IPS-20b (cell line): Measurements from ENCODE around the gene CRP.
"Not testable (repeated sequence)": the region's sequence is repeated elsewhere in the genome, so short reads cannot be mapped to it uniquely, and the experiment has no call there.

ENCODE experiments used
- H3K27ac ChIP-seq: one replicate; pipeline ENCODE4 v1.5.1; 2013; ENCODE audit warnings: low read length
- H3K27me3 ChIP-seq: 2 replicates; pipeline ENCODE4 v1.6.1; 2013; ENCODE audit warnings: mild to moderate bottlenecking, low read length, inconsistent platforms; ENCODE audit not compliant: insufficient read depth
- H3K36me3 ChIP-seq: 2 replicates; pipeline ENCODE4 v1.6.1; 2013; ENCODE audit warnings: low read depth, mild to moderate bottlenecking, inconsistent platforms, low read length, moderate library complexity; ENCODE audit not compliant: insufficient read depth
- H3K4me1 ChIP-seq: 2 replicates; pipeline ENCODE4 v1.6.1; 2013; ENCODE audit warnings: mild to moderate bottlenecking, control low read depth, inconsistent platforms, low read length, moderate library complexity; ENCODE audit not compliant: insufficient read depth
- H3K4me3 ChIP-seq: 2 replicates; pipeline ENCODE4 v1.5.1; 2013; ENCODE audit warnings: mild to moderate bottlenecking, low read length, inconsistent platforms
- H3K9ac ChIP-seq: 2 replicates; pipeline ENCODE4 v1.6.1; 2013; ENCODE audit warnings: low read depth, mild to moderate bottlenecking, inconsistent platforms, low read length, moderate library complexity
- H3K9me3 ChIP-seq: 2 replicates; pipeline ENCODE4 v1.6.1; 2013; ENCODE audit warnings: mild to moderate bottlenecking, low read depth, low read length, inconsistent platforms; ENCODE audit not compliant: insufficient read depth

CRP gene

GRCh38 chr1:159737238-159737916, 23.0 kb upstream of the CRP start:
- no peaks in the 10 kb centered on the region for H3K36me3 ChIP-seq
- H3K4me3 ChIP-seq: no peak overlapping the region
- no peaks in the 10 kb centered on the region for H3K4me1 ChIP-seq
- no peak overlapping the region for H3K9ac ChIP-seq
- no peaks in the 10 kb centered on the region for H3K27me3 ChIP-seq
- H3K9me3 ChIP-seq: no peaks in the 10 kb centered on the region
- H3K27ac ChIP-seq: no peak overlapping the region

- not testable (repeated sequence) for H3K36me3 ChIP-seq, H3K27ac ChIP-seq, H3K4me1 ChIP-seq, H3K9ac ChIP-seq, H3K4me3 ChIP-seq, H3K27me3 ChIP-seq
- H3K9me3 ChIP-seq: peaks cover 47% of the 10 kb centered on the region
These were observed 8.8 kb upstream of the CRP start for GRCh38 chr1:159723188-159723587.

- H3K9ac ChIP-seq: no peak overlapping the region
- no peak overlapping the region for H3K27ac ChIP-seq
- H3K4me1 ChIP-seq: no peaks in the 10 kb centered on the region
- H3K27me3 ChIP-seq: no peaks in the 10 kb centered on the region
- no peaks in the 10 kb centered on the region for H3K36me3 ChIP-seq
- H3K4me3 ChIP-seq: no peak overlapping the region
- peaks cover 54% of the 10 kb centered on the region for H3K9me3 ChIP-seq
These were observed 5.6 kb upstream of the CRP start for GRCh38 chr1:159719990-159720389.

- Histone ChIP-seq H3K27ac (no peak overlapping the region), H3K4me1 (no peaks in the 10 kb centered on the region), H3K9ac (no peak overlapping the region), H3K36me3 (no peaks in the 10 kb centered on the region), H3K27me3 (no peaks in the 10 kb centered on the region), H3K4me3 (no peak overlapping the region), H3K9me3 (peaks cover 32% of the 10 kb centered on the region)
These were observed 1.5 kb upstream of the CRP start for GRCh38 chr1:159715855-159716254.

- peaks cover 2% of the 10 kb centered on the region; the same call in 1 of the 2 replicates for H3K9me3 ChIP-seq
- no peaks in the 10 kb centered on the region for H3K36me3 ChIP-seq
- H3K4me3 ChIP-seq: no peak overlapping the region
- H3K27ac ChIP-seq: no peak overlapping the region
- no peaks in the 10 kb centered on the region for H3K4me1 ChIP-seq
- H3K27me3 ChIP-seq: no peaks in the 10 kb centered on the region
- no peak overlapping the region for H3K9ac ChIP-seq
These were observed 2.3 kb downstream of the CRP start for GRCh38 chr1:159712080-159712479.

GRCh38 chr1:159707472-159708260, 6.7 kb downstream of the CRP start:
- no peaks in the 10 kb centered on the region for H3K9me3 ChIP-seq
- H3K27ac ChIP-seq: no peak overlapping the region
- no peak overlapping the region for H3K9ac ChIP-seq
- H3K4me1 ChIP-seq: no peaks in the 10 kb centered on the region
- H3K27me3 ChIP-seq: no peaks in the 10 kb centered on the region
- H3K36me3 ChIP-seq: no peaks in the 10 kb centered on the region
- no peak overlapping the region for H3K4me3 ChIP-seq

- H3K9ac ChIP-seq: no peak overlapping the region
- H3K9me3 ChIP-seq: no peaks in the 10 kb centered on the region
- H3K36me3 ChIP-seq: no peaks in the 10 kb centered on the region
- H3K27me3 ChIP-seq: no peaks in the 10 kb centered on the region
- H3K4me3 ChIP-seq: no peak overlapping the region
- no peaks in the 10 kb centered on the region for H3K4me1 ChIP-seq
- no peak overlapping the region for H3K27ac ChIP-seq
These were observed 8.5 kb downstream of the CRP start for GRCh38 chr1:159705904-159706256.

GRCh38 chr1:159705251-159705903, 9.0 kb downstream of the CRP start:
- no peaks in the 10 kb centered on the region for H3K36me3 ChIP-seq
- H3K9me3 ChIP-seq: no peaks in the 10 kb centered on the region
- H3K4me3 ChIP-seq: no peak overlapping the region
- no peaks in the 10 kb centered on the region for H3K4me1 ChIP-seq
- no peaks in the 10 kb centered on the region for H3K27me3 ChIP-seq
- no peak overlapping the region for H3K9ac ChIP-seq
- no peak overlapping the region for H3K27ac ChIP-seq

- Histone ChIP-seq H3K27me3 (no peaks in the 10 kb centered on the region), H3K9ac (no peak overlapping the region), H3K4me1 (peaks cover 2% of the 10 kb centered on the region; the same call in 1 of the 2 replicates), H3K4me3 (no peak overlapping the region), H3K36me3 (no peaks in the 10 kb centered on the region), H3K9me3 (no peaks in the 10 kb centered on the region), H3K27ac (no peak overlapping the region)
These were observed 9.9 kb downstream of the CRP start for GRCh38 chr1:159704481-159704880.

GRCh38 chr1:159700312-159700711, 14.1 kb downstream of the CRP start:
- Histone ChIP-seq H3K4me1 (peaks cover 2% of the 10 kb centered on the region; the same call in 1 of the 2 replicates), H3K36me3 (no peaks in the 10 kb centered on the region), H3K27ac (no peak overlapping the region), H3K4me3 (no peak overlapping the region), H3K9me3 (no peaks in the 10 kb centered on the region), H3K9ac (no peak overlapping the region), H3K27me3 (no peaks in the 10 kb centered on the region)

- Histone ChIP-seq H3K9me3 (no peaks in the 10 kb centered on the region), H3K27ac (no peak overlapping the region), H3K27me3 (no peaks in the 10 kb centered on the region), H3K9ac (no peak overlapping the region), H3K36me3 (no peaks in the 10 kb centered on the region), H3K4me3 (no peak overlapping the region), H3K4me1 (peaks cover 2% of the 10 kb centered on the region; the same call in 1 of the 2 replicates)
These were observed 14.7 kb downstream of the CRP start for GRCh38 chr1:159699653-159700052.

- Histone ChIP-seq H3K9me3 (no peaks in the 10 kb centered on the region), H3K4me3 (no peak overlapping the region), H3K27me3 (no peaks in the 10 kb centered on the region)
These were observed 15.1 kb downstream of the CRP start for GRCh38 chr1:159699246-159699645.

More at GRCh38 chr1:159699246-159699645, 15.1 kb downstream of the CRP start:
- H3K9ac ChIP-seq: no peak overlapping the region
- no peaks in the 10 kb centered on the region for H3K36me3 ChIP-seq
- H3K4me1 ChIP-seq: peaks cover 2% of the 10 kb centered on the region; the same call in 1 of the 2 replicates
- H3K27ac ChIP-seq: no peak overlapping the region
